D721Med (cell line): ENCODE measurements around the gene HDAC4.

Experiments
- DNase-seq: peaks from one replicate; pipeline ENCODE4 v3.0.0; 2011; ENCODE audit warnings: low spot score; ENCODE audit not compliant: insufficient read length
- FAIRE-seq: peaks from 2 replicates; lab custom pipeline; 2011; peaks lifted over from hg19 to GRCh38; lab: Jason Lieb, UNC
- CTCF ChIP-seq: IDR thresholded peaks from 2 replicates; pipeline ENCODE4 v1.5.1; 2012; ENCODE audit warnings: mild to moderate bottlenecking, control low read depth; ENCODE audit not compliant: insufficient read depth; ENCODE audit errors: missing control alignments

The HDAC4 gene

DNA sequence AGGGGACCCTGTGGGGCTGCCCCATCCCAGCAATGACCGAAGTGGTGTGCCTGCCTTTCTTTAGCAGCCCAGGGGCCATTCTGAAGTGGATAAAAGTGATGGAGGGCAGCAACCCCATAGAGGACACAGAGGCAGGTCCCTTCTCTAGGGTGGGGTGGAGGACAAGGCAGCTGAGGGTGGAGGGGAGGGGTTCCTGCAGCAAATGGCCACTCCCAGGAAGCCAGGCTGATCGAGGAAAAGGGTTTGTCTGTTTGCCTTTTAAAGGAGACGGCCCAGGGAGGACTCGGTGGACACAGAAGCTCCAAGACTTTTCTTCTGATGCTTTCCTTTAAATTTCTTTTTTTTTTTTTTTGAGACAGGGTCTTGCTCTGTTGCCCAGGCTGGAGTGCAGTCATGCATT, 280.2 kb downstream of the HDAC4 start:
- TF ChIP-seq CTCF = no peak
- no peak for FAIRE-seq
- no peak for DNase-seq

GRCh38 chr2:239119346-239120126, 281.3 kb downstream of the HDAC4 start:
- DNase-seq = no peak
- FAIRE-seq = no peak
- no peak for TF ChIP-seq CTCF

DNA sequence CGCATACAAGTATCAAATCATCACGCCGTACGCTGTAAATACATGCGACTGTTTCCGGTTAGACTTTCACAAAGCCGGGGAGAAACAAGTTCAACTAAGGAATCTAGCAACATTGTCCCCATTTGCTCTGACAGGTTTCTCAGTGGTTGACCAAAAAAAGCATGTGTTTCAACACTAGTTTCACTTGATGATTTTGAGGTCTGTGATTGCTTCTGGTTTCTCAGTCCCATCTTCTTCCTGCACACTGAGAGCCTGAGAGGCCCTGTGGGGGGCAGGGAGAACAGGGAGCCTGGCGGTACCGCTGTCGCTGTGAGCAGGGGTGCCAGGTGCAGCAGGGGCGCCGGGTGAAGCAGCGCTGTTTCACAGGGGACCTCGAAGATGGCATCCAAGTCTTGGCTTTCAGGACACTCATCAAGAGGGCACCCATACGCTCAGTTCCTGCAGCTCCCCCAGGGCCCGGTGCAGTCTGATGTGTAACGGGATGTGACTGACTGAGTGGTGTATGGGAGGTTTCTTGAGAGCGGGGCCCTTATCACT, 282.1 kb downstream of the HDAC4 start:
- TF ChIP-seq CTCF = no peak
- DNase-seq (no peak), FAIRE-seq (no peak)

DNA sequence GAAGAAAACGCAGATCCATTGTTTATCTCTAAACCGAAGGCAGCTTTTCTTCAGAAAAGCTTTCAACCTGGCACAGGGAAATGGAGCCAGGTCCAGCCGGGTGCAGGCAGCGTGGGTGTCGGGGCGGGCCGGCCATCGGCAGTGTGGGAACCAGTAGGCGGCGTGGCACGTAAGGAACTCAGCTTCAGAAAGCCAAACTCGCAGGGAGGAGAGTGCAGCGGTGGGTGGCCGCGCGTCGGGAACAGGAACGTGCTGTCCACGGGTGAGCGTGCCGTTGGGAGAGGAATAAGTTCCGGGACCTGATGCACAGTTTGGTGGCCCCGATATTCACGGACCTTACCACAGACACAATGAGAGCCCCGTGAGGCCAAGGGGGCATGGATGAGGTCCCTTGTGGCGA, 282.6 kb downstream of the HDAC4 start:
- TF ChIP-seq CTCF = no peak
- no peak for DNase-seq
- FAIRE-seq = no peak

DNA sequence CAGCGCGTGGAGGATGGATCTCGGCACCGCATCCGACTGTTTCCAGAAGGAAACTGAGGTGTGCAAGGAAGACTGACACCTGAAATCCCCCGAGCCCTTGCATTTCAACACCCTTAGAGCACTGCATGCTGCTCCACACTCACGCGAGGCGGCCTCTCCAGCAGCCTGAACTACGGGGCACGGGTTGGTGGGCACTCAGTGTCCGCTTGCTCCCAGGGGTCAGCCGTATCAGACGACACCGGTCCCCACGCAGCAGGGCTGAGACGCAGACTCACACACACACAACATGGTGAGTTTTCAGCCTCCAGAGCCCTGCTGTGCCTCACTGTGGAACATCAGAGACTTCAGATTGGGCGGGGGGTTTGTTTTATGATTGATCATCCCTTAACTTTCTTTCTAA, 283.0 kb downstream of the HDAC4 start:
- no peak for DNase-seq
- no peak for FAIRE-seq
- no peak for TF ChIP-seq CTCF

DNA sequence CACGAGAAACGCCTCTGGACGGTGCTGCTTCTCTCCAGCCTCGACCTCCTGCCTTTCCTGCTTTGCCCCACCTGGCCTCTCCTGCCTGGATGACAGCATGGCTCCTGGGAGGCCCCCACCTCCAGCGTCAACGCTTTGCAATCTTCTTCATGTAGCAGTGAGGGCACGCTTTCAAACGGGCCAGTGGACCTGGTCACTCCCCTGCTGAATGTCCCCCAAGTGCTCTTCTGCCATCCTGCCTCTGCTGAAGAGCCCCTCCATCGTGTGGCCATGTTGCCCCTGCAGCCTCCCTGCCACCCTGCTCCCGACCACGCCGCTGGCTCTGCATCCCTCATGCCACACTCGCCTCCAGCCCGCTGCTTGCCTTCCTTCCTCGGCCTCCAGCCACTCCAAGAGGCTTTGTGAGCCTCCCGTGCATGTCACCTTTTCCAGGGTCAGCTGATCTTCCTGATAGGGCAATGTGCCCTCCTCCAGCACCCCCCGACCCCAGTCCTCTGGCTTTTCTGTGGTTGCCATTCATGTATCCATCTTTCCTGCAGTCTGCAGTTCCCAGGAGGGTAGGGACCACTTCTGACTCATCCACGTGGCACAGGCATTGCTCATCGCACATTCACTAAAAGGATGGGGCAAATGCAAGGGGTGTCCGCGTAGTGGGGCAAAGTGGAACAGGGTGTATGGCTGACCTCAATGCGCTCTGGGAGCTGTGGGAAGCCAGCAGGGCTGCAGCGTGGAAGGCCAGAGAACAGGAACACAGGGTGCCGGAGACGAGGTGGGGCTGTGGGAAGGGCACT, 284.2 kb downstream of the HDAC4 start:
- FAIRE-seq (no peak), DNase-seq (no peak)
- no peak for TF ChIP-seq CTCF

DNA sequence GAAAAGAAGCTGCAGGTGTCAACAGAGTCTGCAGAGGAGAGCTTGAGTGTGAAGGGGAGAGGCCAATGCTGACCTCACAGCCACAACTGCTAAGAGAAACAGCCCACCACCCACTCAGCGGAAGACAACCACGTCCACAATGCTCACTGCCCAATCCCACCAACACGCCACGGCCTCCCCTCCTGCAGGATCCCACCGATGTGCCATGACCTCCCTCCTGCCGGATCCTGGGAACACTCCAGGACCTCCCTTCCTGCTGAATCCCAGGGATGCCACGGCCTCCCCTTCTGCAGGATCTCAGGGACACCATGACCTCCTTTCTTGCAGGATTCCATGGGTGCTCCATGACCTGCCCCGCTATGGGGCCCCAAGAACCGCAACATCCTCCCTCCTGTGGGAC, 285.2 kb downstream of the HDAC4 start:
- DNase-seq (no peak), FAIRE-seq (no peak)
- TF ChIP-seq CTCF = no peak
